ENCODE results near the gene CDH24. TPM values are rescaled to one million over a fixed set of nuclear protein-coding genes. Genes with fewer than 3 reads are reported as not detected.

CDH24 gene
- total and polyA plus RNA-seq, 2 of the 4 experiments (the other 2 are of a cell fraction) = 3.9 to 24.4 TPM

GRCh38 chr14:23008831-23009230 lies 48.5 kb downstream of the CDH24 start:
- peaks cover 2% of the 10 kb centered on the region; the same call in 1 of the 2 replicates for H3K4me1 ChIP-seq (ENCODE audit: control insufficient read depth, insufficient read depth, low read length)
- POLR2A ChIA-PET (ENCODE audit: unreplicated experiment) = no interaction called here

More at GRCh38 chr14:23008831-23009230, 48.5 kb downstream of the CDH24 start:
- Histone ChIP-seq H3K14ac (replicated peaks; ENCODE audit: low read depth, low read length) (0 out of 2 replicates have a peak overlapping the region, but pooled peaks have one; percentile 7), H2BK120ac (ENCODE audit: low read depth, low read length) (no peak overlapping the region), H3K4me2 (ENCODE audit: low read depth, low read length) (no peak overlapping the region; the same call in 1 of the 2 replicates), H2AFZ (replicated peaks; ENCODE audit: low read length, poor library complexity) (no peak overlapping the region), H4K8ac (ENCODE audit: low read depth in 2 of 2, low read length in 2 of 2) (peak overlapping the region in 1 of 2 experiments; percentile 11; a peak in 1 of 4 replicates), H3K23ac (ENCODE audit: low read depth, low read length) (no peak overlapping the region), H4K91ac (ENCODE audit: insufficient read depth, low read depth, low read length) (no peak overlapping the region), H3K9me3 (ENCODE audit: control insufficient read depth, insufficient read depth, low read length) (no peaks in the 10 kb centered on the region), H3K56ac (ENCODE audit: extremely low read depth, insufficient read depth, low read length) (no peak overlapping the region), H3K9ac (ENCODE audit: low read depth, low read length) (no peak overlapping the region), H3K4ac (ENCODE audit: low read depth, low read length) (no peak overlapping the region), H2BK5ac (ENCODE audit: low read depth, low read length, poor library complexity, severe bottlenecking) (no peak overlapping the region), H2AK5ac (ENCODE audit: low read depth, low read length) (no peak overlapping the region), H4K5ac (ENCODE audit: low read depth, low read length) (peak overlapping the region; percentile 23; the same call in 1 of the 2 replicates), H3K36me3 (ENCODE audit: control insufficient read depth, insufficient read depth, low read length) (no peaks in the 10 kb centered on the region), H2AK9ac (replicated peaks; ENCODE audit: low read depth, low read length, poor library complexity) (no peak overlapping the region), H3K4me3 (ENCODE audit: insufficient read depth, low read depth, low read length) (no peak overlapping the region), H3K27me3 (ENCODE audit: control insufficient read depth, insufficient read depth, low read length) (no peaks in the 10 kb centered on the region), H3K79me1 (ENCODE audit: low read depth in 1 of 2, low read length in 2 of 2) (peaks cover 0 to 12% of the 10 kb centered on the region in 2 experiments; a peak in 3 of 4 replicates), H4K20me1 (ENCODE audit: insufficient read depth, low read length) (no peaks in the 10 kb centered on the region), H3K18ac (ENCODE audit: low read depth, low read length) (no peak overlapping the region), H3K27ac (ENCODE audit: insufficient read depth, low read length) (no peak overlapping the region), H2BK20ac (ENCODE audit: low read depth, low read length) (no peak overlapping the region), H3K9me1 (ENCODE audit: insufficient read depth, low read length) (peaks cover 3% of the 10 kb centered on the region; the same call in 1 of the 2 replicates), H2BK15ac (ENCODE audit: low read depth, low read length) (no peak overlapping the region)
- WGBS, 2 experiments (ENCODE audit: extremely low coverage in 2 of 2, insufficient read length in 1 of 2) = 14% methylated on average over 2 of the region's 3 CpGs; no CpG with 5 or more reads in 1 of the 2 experiments
- TF ChIP-seq RFX5 (IDR thresholded peaks at IDR 0.05; ENCODE audit: low read depth, low read length) = no peak
- TF ChIP-seq CHD1 (IDR thresholded peaks at IDR 0.05; ENCODE audit: low read depth, low read length) = no peak
- TF ChIP-seq CTCF (conservative IDR thresholded peaks at IDR 0.05; ENCODE audit: low read depth, low read length) = no peak
- TF ChIP-seq MAZ (IDR thresholded peaks at IDR 0.05; ENCODE audit: borderline replicate concordance, low read depth, low read length) = no peak
- TF ChIP-seq RAD21 (IDR thresholded peaks at IDR 0.05; ENCODE audit: low read length) = no peak
- TF ChIP-seq ELK1 (IDR thresholded peaks at IDR 0.05; ENCODE audit: borderline replicate concordance, low read depth, low read length) = no peak
- no peak for TF ChIP-seq FOS (IDR thresholded peaks at IDR 0.05; ENCODE audit: low read depth, low read length)
- no peak for TF ChIP-seq SMC3 (IDR thresholded peaks at IDR 0.05; ENCODE audit: low read depth, low read length)
- no peak for TF ChIP-seq NFE2L2 (IDR thresholded peaks at IDR 0.05; ENCODE audit: low read depth, low read length)
- no peak for TF ChIP-seq BHLHE40 (IDR thresholded peaks at IDR 0.05; ENCODE audit: low read depth, low read length)
- no peak for TF ChIP-seq MAFK (IDR thresholded peaks at IDR 0.05; ENCODE audit: low read depth, low read length)
- TF ChIP-seq USF2 (IDR thresholded peaks at IDR 0.05; ENCODE audit: low read depth, low read length) = no peak
- no peak for TF ChIP-seq MXI1 (IDR thresholded peaks at IDR 0.05; ENCODE audit: borderline replicate concordance, low read depth, low read length)
- TF ChIP-seq CEBPB (IDR thresholded peaks at IDR 0.05; ENCODE audit: low read depth, low read length) = no peak
- TF ChIP-seq POLR2A (IDR thresholded peaks at IDR 0.05; ENCODE audit: low read depth, low read length) = no peak
- TF ChIP-seq RCOR1 (IDR thresholded peaks at IDR 0.05; ENCODE audit: insufficient replicate concordance, low read length) = no peak
- DNase-seq (no peak), ATAC-seq (ENCODE audit: low read depth) (no peak)
- intact Hi-C loops (cut with micrococcal nuclease) = no loop called here
- in situ Hi-C loops (cut with MboI; ENCODE audit: low sequenced_read_pairs) = no loop called here
- no TSS peak for BruUV-seq (replicated peaks)
- dilution Hi-C loops (cut with HindIII; ENCODE audit: low sequenced_read_pairs, unreplicated experiment) = no loop called here
- CTCF ChIA-PET = interaction anchor here (0.6 to 3.2 kb wide), 6 partner anchors 12 to 100 kb away, joined by 3 to 14 read pairs (median 4); no protein-coding TSS in a partner anchor

Data from IMR-90 (cell line).